ENCODE data around the gene SYT12.

DNA sequence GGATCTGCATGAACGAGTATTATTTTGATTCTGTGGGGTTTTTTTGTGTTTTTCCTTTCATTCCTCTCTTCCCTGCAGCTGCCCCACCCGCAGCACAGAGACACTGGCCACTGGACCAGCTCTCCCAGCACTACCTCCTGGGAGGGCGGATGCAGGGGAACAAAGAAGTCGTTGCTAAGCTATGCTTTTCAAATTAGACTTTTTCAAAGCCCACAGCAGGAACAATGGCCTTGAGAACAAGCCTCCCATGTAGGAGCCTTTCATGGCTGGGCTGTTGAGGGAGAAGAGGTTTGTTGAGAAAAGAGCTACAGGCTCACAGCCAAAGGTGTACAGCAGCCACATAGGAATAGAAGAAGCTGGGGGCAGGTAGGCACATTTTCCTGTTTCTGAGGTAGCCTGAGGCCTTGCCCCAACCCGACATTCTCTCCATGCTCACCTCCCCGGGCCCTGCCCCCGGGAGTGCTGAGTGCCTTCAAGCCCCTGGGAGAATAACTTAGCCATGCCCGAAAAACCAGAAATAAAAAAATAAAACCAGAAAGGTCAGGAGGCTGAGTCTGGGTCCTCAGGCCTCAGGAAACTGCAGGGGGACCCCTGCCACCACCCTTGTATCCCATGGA, 20.5 kb upstream of the SYT12 start:
- TF ChIP-seq, protein P1, sequence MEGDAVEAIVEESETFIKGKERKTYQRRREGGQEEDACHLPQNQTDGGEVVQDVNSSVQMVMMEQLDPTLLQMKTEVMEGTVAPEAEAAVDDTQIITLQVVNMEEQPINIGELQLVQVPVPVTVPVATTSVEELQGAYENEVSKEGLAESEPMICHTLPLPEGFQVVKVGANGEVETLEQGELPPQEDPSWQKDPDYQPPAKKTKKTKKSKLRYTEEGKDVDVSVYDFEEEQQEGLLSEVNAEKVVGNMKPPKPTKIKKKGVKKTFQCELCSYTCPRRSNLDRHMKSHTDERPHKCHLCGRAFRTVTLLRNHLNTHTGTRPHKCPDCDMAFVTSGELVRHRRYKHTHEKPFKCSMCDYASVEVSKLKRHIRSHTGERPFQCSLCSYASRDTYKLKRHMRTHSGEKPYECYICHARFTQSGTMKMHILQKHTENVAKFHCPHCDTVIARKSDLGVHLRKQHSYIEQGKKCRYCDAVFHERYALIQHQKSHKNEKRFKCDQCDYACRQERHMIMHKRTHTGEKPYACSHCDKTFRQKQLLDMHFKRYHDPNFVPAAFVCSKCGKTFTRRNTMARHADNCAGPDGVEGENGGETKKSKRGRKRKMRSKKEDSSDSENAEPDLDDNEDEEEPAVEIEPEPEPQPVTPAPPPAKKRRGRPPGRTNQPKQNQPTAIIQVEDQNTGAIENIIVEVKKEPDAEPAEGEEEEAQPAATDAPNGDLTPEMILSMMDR (IDR thresholded peaks at IDR 0.05; ENCODE audit: poor library complexity, severe bottlenecking): no peak
- no peak for TF ChIP-seq EZH2 (IDR thresholded peaks at IDR 0.05; ENCODE audit: borderline replicate concordance, insufficient read depth, low read length, poor library complexity, severe bottlenecking)
- no peak for TF ChIP-seq EP300 (conservative IDR thresholded peaks at IDR 0.05; ENCODE audit: poor library complexity, severe bottlenecking)

Measured in neural cell (in vitro differentiated cells).